ENCODE data around the gene FSTL4. TPM values are rescaled to one million over a fixed set of nuclear protein-coding genes. Genes with fewer than 3 reads are reported as not detected.

FSTL4 gene
- total and polyA plus RNA-seq, 2 of the 4 experiments (the other 2 are of a cell fraction) = 0.18 TPM; not detected in 1

DNA sequence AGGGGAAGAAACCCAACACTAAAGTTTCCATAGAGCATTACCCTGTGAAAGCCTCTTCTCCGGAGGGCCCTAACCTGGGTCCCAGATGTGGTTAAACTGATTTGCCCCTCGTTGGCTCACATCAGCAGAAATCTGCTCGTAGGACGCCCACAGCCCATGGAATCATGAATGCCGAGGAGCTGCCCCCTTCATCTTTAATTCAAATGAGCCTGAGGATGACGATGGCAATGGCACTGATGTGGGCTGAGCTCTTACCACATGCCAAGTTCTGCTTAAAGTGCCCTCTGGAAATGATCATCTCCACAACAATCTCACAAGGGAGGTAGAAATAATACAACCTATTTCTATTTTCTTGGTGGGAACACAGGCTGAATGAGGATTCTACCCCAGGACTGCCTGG, 183.3 kb downstream of the FSTL4 start:
- intact Hi-C loops (cut with micrococcal nuclease) = no loop called here

More for the DNA sequence above, 183.3 kb downstream of the FSTL4 start:
- Histone ChIP-seq H2AK9ac (replicated peaks; ENCODE audit: low read depth, low read length, poor library complexity) (no peak overlapping the region), H2BK5ac (ENCODE audit: low read depth, low read length, poor library complexity, severe bottlenecking) (no peak overlapping the region), H2AFZ (replicated peaks; ENCODE audit: low read length, poor library complexity) (no peak overlapping the region), H3K4me3 (ENCODE audit: insufficient read depth, low read depth, low read length) (no peak overlapping the region), H3K9ac (ENCODE audit: low read depth, low read length) (no peak overlapping the region), H3K56ac (ENCODE audit: extremely low read depth, insufficient read depth, low read length) (no peak overlapping the region), H4K91ac (ENCODE audit: insufficient read depth, low read depth, low read length) (no peak overlapping the region), H3K36me3 (ENCODE audit: control insufficient read depth, insufficient read depth, low read length) (no peaks in the 10 kb centered on the region), H4K5ac (ENCODE audit: low read depth, low read length) (no peak overlapping the region), H3K9me1 (ENCODE audit: insufficient read depth, low read length) (no peaks in the 10 kb centered on the region), H3K9me3 (ENCODE audit: control insufficient read depth, insufficient read depth, low read length) (no peaks in the 10 kb centered on the region), H3K4me2 (ENCODE audit: low read depth, low read length) (no peak overlapping the region), H3K4me1 (ENCODE audit: control insufficient read depth, insufficient read depth, low read length) (no peaks in the 10 kb centered on the region), H4K20me1 (ENCODE audit: insufficient read depth, low read length) (no peaks in the 10 kb centered on the region), H3K4ac (ENCODE audit: low read depth, low read length) (no peak overlapping the region), H2BK15ac (ENCODE audit: low read depth, low read length) (no peak overlapping the region), H3K27ac (ENCODE audit: insufficient read depth, low read length) (no peak overlapping the region), H3K18ac (ENCODE audit: low read depth, low read length) (no peak overlapping the region), H3K14ac (replicated peaks; ENCODE audit: low read depth, low read length) (no peak overlapping the region), H3K23ac (ENCODE audit: low read depth, low read length) (no peak overlapping the region), H2BK20ac (ENCODE audit: low read depth, low read length) (no peak overlapping the region), H3K79me1 (ENCODE audit: low read depth in 1 of 2, low read length in 2 of 2) (no peaks in the 10 kb centered on the region), H2AK5ac (ENCODE audit: low read depth, low read length) (no peak overlapping the region), H4K8ac (ENCODE audit: low read depth in 2 of 2, low read length in 2 of 2) (no peak overlapping the region), H3K27me3 (ENCODE audit: control insufficient read depth, insufficient read depth, low read length) (peaks cover 7% of the 10 kb centered on the region; the same call in 1 of the 2 replicates), H2BK120ac (ENCODE audit: low read depth, low read length) (no peak overlapping the region)
- CTCF ChIA-PET = no interaction called here
- DNase-seq (no peak), ATAC-seq (ENCODE audit: low read depth) (no peak)
- BruUV-seq (replicated peaks) = no TSS peak
- POLR2A ChIA-PET (ENCODE audit: unreplicated experiment) = no interaction called here
- in situ Hi-C loops (cut with MboI; ENCODE audit: low sequenced_read_pairs) = loop anchor here (10.0 kb wide), 1 partner anchor 516 kb away; no protein-coding TSS in a partner anchor
- dilution Hi-C loops (cut with HindIII; ENCODE audit: low sequenced_read_pairs, unreplicated experiment) = no loop called here
- TF ChIP-seq, protein P1, sequence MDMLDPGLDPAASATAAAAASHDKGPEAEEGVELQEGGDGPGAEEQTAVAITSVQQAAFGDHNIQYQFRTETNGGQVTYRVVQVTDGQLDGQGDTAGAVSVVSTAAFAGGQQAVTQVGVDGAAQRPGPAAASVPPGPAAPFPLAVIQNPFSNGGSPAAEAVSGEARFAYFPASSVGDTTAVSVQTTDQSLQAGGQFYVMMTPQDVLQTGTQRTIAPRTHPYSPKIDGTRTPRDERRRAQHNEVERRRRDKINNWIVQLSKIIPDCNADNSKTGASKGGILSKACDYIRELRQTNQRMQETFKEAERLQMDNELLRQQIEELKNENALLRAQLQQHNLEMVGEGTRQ (IDR thresholded peaks at IDR 0.05; ENCODE audit: low read depth, low read length) = no peak
- TF ChIP-seq SMC3 (IDR thresholded peaks at IDR 0.05; ENCODE audit: low read depth, low read length) (no peak), MAFK (IDR thresholded peaks at IDR 0.05; ENCODE audit: low read depth, low read length) (no peak), MAZ (IDR thresholded peaks at IDR 0.05; ENCODE audit: borderline replicate concordance, low read depth, low read length) (no peak), RFX5 (IDR thresholded peaks at IDR 0.05; ENCODE audit: low read depth, low read length) (no peak), BHLHE40 (IDR thresholded peaks at IDR 0.05; ENCODE audit: low read depth, low read length) (no peak), FOS (IDR thresholded peaks at IDR 0.05; ENCODE audit: low read depth, low read length) (no peak), RCOR1 (IDR thresholded peaks at IDR 0.05; ENCODE audit: insufficient replicate concordance, low read length) (no peak)
- TF ChIP-seq, protein P2, sequence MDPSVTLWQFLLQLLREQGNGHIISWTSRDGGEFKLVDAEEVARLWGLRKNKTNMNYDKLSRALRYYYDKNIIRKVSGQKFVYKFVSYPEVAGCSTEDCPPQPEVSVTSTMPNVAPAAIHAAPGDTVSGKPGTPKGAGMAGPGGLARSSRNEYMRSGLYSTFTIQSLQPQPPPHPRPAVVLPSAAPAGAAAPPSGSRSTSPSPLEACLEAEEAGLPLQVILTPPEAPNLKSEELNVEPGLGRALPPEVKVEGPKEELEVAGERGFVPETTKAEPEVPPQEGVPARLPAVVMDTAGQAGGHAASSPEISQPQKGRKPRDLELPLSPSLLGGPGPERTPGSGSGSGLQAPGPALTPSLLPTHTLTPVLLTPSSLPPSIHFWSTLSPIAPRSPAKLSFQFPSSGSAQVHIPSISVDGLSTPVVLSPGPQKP (IDR thresholded peaks at IDR 0.05; ENCODE audit: borderline replicate concordance, low read depth, low read length) = no peak
- TF ChIP-seq, protein P3, sequence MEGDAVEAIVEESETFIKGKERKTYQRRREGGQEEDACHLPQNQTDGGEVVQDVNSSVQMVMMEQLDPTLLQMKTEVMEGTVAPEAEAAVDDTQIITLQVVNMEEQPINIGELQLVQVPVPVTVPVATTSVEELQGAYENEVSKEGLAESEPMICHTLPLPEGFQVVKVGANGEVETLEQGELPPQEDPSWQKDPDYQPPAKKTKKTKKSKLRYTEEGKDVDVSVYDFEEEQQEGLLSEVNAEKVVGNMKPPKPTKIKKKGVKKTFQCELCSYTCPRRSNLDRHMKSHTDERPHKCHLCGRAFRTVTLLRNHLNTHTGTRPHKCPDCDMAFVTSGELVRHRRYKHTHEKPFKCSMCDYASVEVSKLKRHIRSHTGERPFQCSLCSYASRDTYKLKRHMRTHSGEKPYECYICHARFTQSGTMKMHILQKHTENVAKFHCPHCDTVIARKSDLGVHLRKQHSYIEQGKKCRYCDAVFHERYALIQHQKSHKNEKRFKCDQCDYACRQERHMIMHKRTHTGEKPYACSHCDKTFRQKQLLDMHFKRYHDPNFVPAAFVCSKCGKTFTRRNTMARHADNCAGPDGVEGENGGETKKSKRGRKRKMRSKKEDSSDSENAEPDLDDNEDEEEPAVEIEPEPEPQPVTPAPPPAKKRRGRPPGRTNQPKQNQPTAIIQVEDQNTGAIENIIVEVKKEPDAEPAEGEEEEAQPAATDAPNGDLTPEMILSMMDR (conservative IDR thresholded peaks at IDR 0.05; ENCODE audit: low read depth, low read length) = no peak
- WGBS, 2 experiments (ENCODE audit: extremely low coverage in 2 of 2, insufficient read length in 1 of 2) = no CpG with 5 or more reads among the region's 6 CpGs

All from IMR-90 (cell line).